NCI-H2029 (cell line): Measurements from ENCODE around the gene DNAAF8.
"Not testable (repeated sequence)": the region's sequence is repeated elsewhere in the genome, so short reads cannot be mapped to it uniquely, and the experiment has no call there.

Experiments
- DNase-seq: peaks from one replicate; lab custom pipeline; 2025; lab: John Stamatoyannopoulos, UW

The DNAAF8 gene

GRCh38 chr16:4723071-4723767 lies 11.1 kb upstream of the DNAAF8 start:
- no peak for DNase-seq

GRCh38 chr16:4724661-4725270 lies 9.6 kb upstream of the DNAAF8 start:
- no peak for DNase-seq

- no peak for DNase-seq
Measured at GRCh38 chr16:4726616-4727015, 7.7 kb upstream of the DNAAF8 start.

- no peak for DNase-seq
Measured at GRCh38 chr16:4728676-4729075, 5.7 kb upstream of the DNAAF8 start.

GRCh38 chr16:4729876-4730275 lies 4.5 kb upstream of the DNAAF8 start:
- DNase-seq: no peak

GRCh38 chr16:4733211-4733742 lies 1.1 kb upstream of the DNAAF8 start:
- no peak for DNase-seq

- no peak for DNase-seq
Measured at GRCh38 chr16:4733747-4734062, 632 bp upstream of the DNAAF8 start.

- peak; percentile 64 for DNase-seq
Measured at GRCh38 chr16:4734730-4735535, 596 bp downstream of the DNAAF8 start.

- DNase-seq: no peak
Measured at GRCh38 chr16:4736546-4736945, 2.2 kb downstream of the DNAAF8 start.

- no peak for DNase-seq
Measured at GRCh38 chr16:4737545-4737944, 3.2 kb downstream of the DNAAF8 start.

- DNase-seq: not testable (repeated sequence)
Measured at GRCh38 chr16:4738370-4738769, 4.0 kb downstream of the DNAAF8 start.

GRCh38 chr16:4743226-4743878 lies 9.0 kb downstream of the DNAAF8 start:
- DNase-seq: no peak

GRCh38 chr16:4744555-4745273 lies 10.4 kb downstream of the DNAAF8 start:
- DNase-seq: no peak

GRCh38 chr16:4745274-4745569 lies 10.9 kb downstream of the DNAAF8 start:
- no peak for DNase-seq

- DNase-seq: no peak
Measured at GRCh38 chr16:4746215-4746614, 11.9 kb downstream of the DNAAF8 start.

- no peak for DNase-seq
Measured at GRCh38 chr16:4746991-4747574, 12.7 kb downstream of the DNAAF8 start.

GRCh38 chr16:4747906-4748681 lies 13.8 kb downstream of the DNAAF8 start:
- no peak for DNase-seq

GRCh38 chr16:4748682-4749411 lies 14.5 kb downstream of the DNAAF8 start:
- DNase-seq: no peak

GRCh38 chr16:4749700-4750257 lies 15.4 kb downstream of the DNAAF8 start:
- DNase-seq: no peak

GRCh38 chr16:4750896-4751295 lies 16.6 kb downstream of the DNAAF8 start:
- no peak for DNase-seq
